Adipocyte (in vitro differentiated cells): Measurements from ENCODE around the gene HNRNPA0.

ENCODE experiments used
- DNase-seq: peaks from one replicate; pipeline ENCODE4 v3.0.0-alpha.2; 2015; ENCODE audit warnings: low read depth
- H3K27me3 ChIP-seq: replicated peaks from 2 replicates; pipeline ENCODE4 v1.7.0; 2013; ENCODE audit warnings: mild to moderate bottlenecking, low read length, moderate library complexity; ENCODE audit not compliant: control insufficient read depth, insufficient read depth
- H3K36me3 ChIP-seq: 2 replicates; pipeline ENCODE4 v1.7.0; 2013; ENCODE audit warnings: low read length, mild to moderate bottlenecking, moderate library complexity; ENCODE audit not compliant: control insufficient read depth, insufficient read depth, severe bottlenecking
- H3K4me1 ChIP-seq: 2 replicates; pipeline ENCODE4 v1.7.0; 2013; ENCODE audit warnings: mild to moderate bottlenecking, low read length, moderate library complexity; ENCODE audit not compliant: control insufficient read depth, insufficient read depth
- H3K4me3 ChIP-seq: 2 replicates; pipeline ENCODE4 v1.7.0; 2013; ENCODE audit warnings: mild to moderate bottlenecking, low read length, moderate library complexity
- H3K9ac ChIP-seq: 2 replicates; pipeline ENCODE4 v1.7.0; 2013; ENCODE audit warnings: mild to moderate bottlenecking, low read length, moderate library complexity
- H3K9me3 ChIP-seq: 2 replicates; pipeline ENCODE4 v1.7.0; 2013; ENCODE audit warnings: mild to moderate bottlenecking, low read length, moderate library complexity; ENCODE audit not compliant: control insufficient read depth

Gene HNRNPA0

DNA sequence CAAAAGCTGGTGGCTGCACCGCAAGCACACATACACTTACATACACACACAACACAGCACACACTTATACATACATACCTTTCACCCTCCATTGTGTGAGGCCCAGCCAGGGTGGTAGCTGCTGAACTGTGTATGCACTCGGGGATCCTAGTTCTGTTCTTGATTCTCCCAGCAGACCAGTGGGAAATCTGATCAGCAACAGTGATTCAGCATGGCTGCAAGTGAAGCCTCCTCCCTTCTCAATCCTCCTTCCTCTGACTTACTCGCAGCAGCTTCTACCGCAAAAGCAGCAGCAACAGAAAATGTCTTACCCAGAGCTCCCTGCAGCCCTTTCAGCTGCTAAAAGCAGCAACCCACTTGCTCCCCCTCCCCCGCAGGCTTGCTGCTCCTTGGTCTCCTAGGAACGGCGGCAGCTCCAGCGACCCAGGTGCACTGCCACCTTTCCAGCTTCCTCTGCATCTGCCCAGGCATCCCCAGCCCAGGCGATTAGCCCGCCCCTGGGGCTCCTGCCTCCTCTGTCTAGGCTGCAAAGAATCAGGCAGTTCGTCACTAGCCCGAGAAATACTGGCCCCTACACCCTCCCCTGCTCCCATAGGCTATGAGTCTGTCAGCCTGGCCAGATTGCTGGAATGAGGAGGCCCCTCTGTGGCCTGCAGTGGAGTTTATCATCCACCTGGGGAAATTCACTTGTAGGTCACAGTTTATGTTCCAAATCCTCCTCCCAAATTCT is 18.4 kb downstream of the HNRNPA0 start, which contains the start of gene KLHL3:
Gene KLHL3 (minus strand): TSS at position 535 of the 730 bp plus-strand sequence. CDS start 443 bp downstream, at position 92.
- peak; percentile 50 for DNase-seq

DNA sequence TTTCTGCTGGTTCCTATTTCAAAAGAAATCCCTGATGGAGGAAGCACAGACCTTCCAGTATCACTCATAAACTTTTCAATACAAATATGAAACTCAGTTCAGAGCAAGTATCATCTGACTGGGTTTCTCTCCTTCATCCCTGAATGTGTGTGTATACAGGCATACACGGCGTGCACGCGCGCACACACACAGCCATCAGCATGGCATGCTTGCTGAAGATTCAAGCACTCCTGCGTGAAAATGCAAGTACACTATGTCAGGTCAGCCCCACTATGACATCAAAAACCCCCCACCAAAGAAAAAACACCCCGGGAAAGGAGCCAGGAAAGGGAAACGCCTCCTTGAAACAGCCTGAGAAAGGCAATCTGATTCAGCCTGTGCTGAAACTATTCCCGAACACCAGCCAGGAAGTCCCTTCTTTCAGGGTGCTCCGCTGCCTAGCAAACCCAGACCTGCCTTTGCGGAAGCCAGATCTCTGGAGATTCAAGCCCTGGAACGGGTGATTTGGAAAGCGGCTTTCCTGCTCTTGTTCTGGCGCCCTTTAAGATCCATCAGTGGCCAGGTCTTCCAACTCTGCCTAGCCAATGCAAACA is 19.1 kb downstream of the HNRNPA0 start:
- peak; percentile 55 for DNase-seq
- H3K36me3 ChIP-seq: no peaks in the 10 kb centered on the region
- H3K4me1 ChIP-seq: peaks cover 45% of the 10 kb centered on the region
- peak overlapping the region; percentile 76 for H3K4me3 ChIP-seq
- H3K9me3 ChIP-seq: peaks cover 4% of the 10 kb centered on the region
- no peaks in the 10 kb centered on the region for H3K27me3 ChIP-seq
- peak overlapping the region; percentile 70 for H3K9ac ChIP-seq

More for the DNA sequence above, 18.4 kb downstream of the HNRNPA0 start, which contains the start of gene KLHL3:
- Histone ChIP-seq H3K4me1 (peaks cover 39% of the 10 kb centered on the region), H3K27me3 (no peaks in the 10 kb centered on the region), H3K36me3 (no peaks in the 10 kb centered on the region), H3K9me3 (peaks cover 4% of the 10 kb centered on the region), H3K4me3 (peak within 1 kb of the TSS; percentile 76), H3K9ac (peak within 1 kb of the TSS; percentile 70)

DNA sequence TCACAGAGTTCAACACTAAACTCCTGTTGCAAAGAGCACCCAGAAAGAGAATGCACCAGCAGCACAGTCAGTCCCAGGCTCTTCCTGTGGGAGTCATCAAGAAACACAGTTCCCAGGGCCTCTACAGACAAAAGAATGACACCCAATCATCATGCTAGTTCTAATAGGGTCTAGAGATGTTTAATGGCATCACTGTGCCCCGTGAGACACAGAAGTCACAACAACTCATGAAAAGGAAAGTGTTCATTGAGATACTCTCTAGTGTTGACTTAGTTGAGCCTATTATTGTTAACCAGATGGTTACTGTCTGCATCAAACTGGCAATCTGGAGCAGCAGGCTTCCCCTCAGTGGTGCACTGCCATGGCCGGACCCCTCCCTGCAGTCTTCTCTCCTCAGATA is 19.8 kb downstream of the HNRNPA0 start:
- no peaks in the 10 kb centered on the region for H3K36me3 ChIP-seq
- peak overlapping the region; percentile 76 for H3K4me3 ChIP-seq
- H3K9me3 ChIP-seq: peaks cover 4% of the 10 kb centered on the region
- H3K4me1 ChIP-seq: peaks cover 48% of the 10 kb centered on the region
- H3K9ac ChIP-seq: no peak overlapping the region
- DNase-seq: no peak
- H3K27me3 ChIP-seq: no peaks in the 10 kb centered on the region

DNA sequence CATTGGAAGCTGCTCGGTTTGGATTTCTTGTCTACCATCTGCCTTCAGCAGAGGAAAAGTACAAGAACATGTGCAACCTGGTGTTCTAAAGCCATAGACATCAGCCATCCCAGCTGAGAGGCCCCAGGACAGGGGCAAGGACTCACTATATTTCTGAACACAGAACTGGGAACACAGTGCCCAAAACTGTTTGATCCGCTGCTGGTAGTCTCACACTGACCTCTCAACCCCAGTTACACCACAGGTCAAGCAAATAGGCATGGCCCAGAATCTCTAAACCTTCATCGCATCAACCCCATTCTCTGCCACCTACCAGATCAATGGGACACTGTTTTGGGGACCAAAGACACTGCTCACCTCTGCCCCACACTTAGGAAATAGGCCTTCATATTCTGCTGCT is 20.2 kb downstream of the HNRNPA0 start:
- no peak overlapping the region for H3K4me3 ChIP-seq
- no peak for DNase-seq
- H3K27me3 ChIP-seq: no peaks in the 10 kb centered on the region

GRCh38 chr5:137733006-137733405 is 21.2 kb downstream of the HNRNPA0 start:
- Histone ChIP-seq H3K9ac (no peak overlapping the region), H3K9me3 (peaks cover under 1% of the 10 kb centered on the region), H3K4me1 (peaks cover 48% of the 10 kb centered on the region), H3K36me3 (no peaks in the 10 kb centered on the region), H3K27me3 (no peaks in the 10 kb centered on the region), H3K4me3 (no peak overlapping the region)
- no peak for DNase-seq

More for the DNA sequence above, 20.2 kb downstream of the HNRNPA0 start:
- peaks cover 48% of the 10 kb centered on the region for H3K4me1 ChIP-seq
- peaks cover 4% of the 10 kb centered on the region for H3K9me3 ChIP-seq
- no peaks in the 10 kb centered on the region for H3K36me3 ChIP-seq
- H3K9ac ChIP-seq: no peak overlapping the region

GRCh38 chr5:137731176-137731575 is 23.0 kb downstream of the HNRNPA0 start:
- no peak overlapping the region for H3K4me3 ChIP-seq
- H3K9me3 ChIP-seq: no peaks in the 10 kb centered on the region
- H3K27me3 ChIP-seq: no peaks in the 10 kb centered on the region
- no peak overlapping the region for H3K9ac ChIP-seq
- peaks cover 34% of the 10 kb centered on the region for H3K4me1 ChIP-seq
- H3K36me3 ChIP-seq: no peaks in the 10 kb centered on the region
- DNase-seq: peak; percentile 66

DNA sequence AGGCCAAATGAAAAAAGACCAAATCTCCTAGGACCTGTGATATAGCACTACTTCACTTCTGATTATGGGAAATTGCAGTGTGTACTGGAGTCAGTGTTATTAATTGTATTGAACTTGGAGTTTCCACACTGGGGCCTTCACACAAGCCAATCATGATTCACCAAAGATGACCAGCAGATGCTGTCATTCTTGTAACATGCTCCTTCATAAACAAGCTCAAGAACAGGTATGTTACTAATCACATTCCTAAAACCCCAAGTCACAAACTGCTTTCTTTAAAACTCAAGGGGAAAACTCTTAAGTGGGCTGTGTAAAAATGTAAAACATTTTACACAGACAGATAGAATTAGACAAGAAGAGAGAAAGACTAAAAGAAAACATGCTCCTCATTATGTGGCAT is 23.8 kb downstream of the HNRNPA0 start:
- no peak overlapping the region for H3K9ac ChIP-seq
- H3K27me3 ChIP-seq: no peaks in the 10 kb centered on the region
- no peak overlapping the region for H3K4me3 ChIP-seq
- peak; percentile 26 for DNase-seq
- H3K9me3 ChIP-seq: no peaks in the 10 kb centered on the region
- H3K36me3 ChIP-seq: no peaks in the 10 kb centered on the region
- H3K4me1 ChIP-seq: peaks cover 26% of the 10 kb centered on the region

- no peaks in the 10 kb centered on the region for H3K27me3 ChIP-seq
- no peaks in the 10 kb centered on the region for H3K9me3 ChIP-seq
- H3K4me1 ChIP-seq: peaks cover 19% of the 10 kb centered on the region
- H3K4me3 ChIP-seq: no peak overlapping the region
- no peaks in the 10 kb centered on the region for H3K36me3 ChIP-seq
- no peak for DNase-seq
- H3K9ac ChIP-seq: no peak overlapping the region
These were observed 26.1 kb downstream of the HNRNPA0 start for GRCh38 chr5:137728048-137728447.

GRCh38 chr5:137727623-137728022 is 26.5 kb downstream of the HNRNPA0 start:
- H3K4me1 ChIP-seq: peaks cover 19% of the 10 kb centered on the region
- DNase-seq: no peak
- no peaks in the 10 kb centered on the region for H3K9me3 ChIP-seq
- no peak overlapping the region for H3K4me3 ChIP-seq
- H3K9ac ChIP-seq: no peak overlapping the region
- H3K27me3 ChIP-seq: no peaks in the 10 kb centered on the region
- no peaks in the 10 kb centered on the region for H3K36me3 ChIP-seq

- no peak for DNase-seq
- no peak overlapping the region for H3K9ac ChIP-seq
- no peak overlapping the region for H3K4me3 ChIP-seq
These were observed 29.9 kb downstream of the HNRNPA0 start for GRCh38 chr5:137724251-137724650.

GRCh38 chr5:137718611-137719010 is 35.6 kb downstream of the HNRNPA0 start:
- no peak for DNase-seq
- H3K4me3 ChIP-seq: no peak overlapping the region
- H3K36me3 ChIP-seq: no peaks in the 10 kb centered on the region
- H3K9me3 ChIP-seq: no peaks in the 10 kb centered on the region
- no peaks in the 10 kb centered on the region for H3K27me3 ChIP-seq
- H3K4me1 ChIP-seq: no peaks in the 10 kb centered on the region
- H3K9ac ChIP-seq: no peak overlapping the region

More at GRCh38 chr5:137724251-137724650, 29.9 kb downstream of the HNRNPA0 start:
- H3K4me1 ChIP-seq: no peaks in the 10 kb centered on the region
- no peaks in the 10 kb centered on the region for H3K27me3 ChIP-seq
- no peaks in the 10 kb centered on the region for H3K36me3 ChIP-seq
- no peaks in the 10 kb centered on the region for H3K9me3 ChIP-seq
